Measurements from ENCODE around the gene CCDC192. TPM values are rescaled to one million over a fixed set of nuclear protein-coding genes. Genes with fewer than 3 reads are reported as not detected.

Gene CCDC192
- total and polyA plus RNA-seq, 2 experiments from 2014 or later: 0.40 TPM; not detected in 1

DNA sequence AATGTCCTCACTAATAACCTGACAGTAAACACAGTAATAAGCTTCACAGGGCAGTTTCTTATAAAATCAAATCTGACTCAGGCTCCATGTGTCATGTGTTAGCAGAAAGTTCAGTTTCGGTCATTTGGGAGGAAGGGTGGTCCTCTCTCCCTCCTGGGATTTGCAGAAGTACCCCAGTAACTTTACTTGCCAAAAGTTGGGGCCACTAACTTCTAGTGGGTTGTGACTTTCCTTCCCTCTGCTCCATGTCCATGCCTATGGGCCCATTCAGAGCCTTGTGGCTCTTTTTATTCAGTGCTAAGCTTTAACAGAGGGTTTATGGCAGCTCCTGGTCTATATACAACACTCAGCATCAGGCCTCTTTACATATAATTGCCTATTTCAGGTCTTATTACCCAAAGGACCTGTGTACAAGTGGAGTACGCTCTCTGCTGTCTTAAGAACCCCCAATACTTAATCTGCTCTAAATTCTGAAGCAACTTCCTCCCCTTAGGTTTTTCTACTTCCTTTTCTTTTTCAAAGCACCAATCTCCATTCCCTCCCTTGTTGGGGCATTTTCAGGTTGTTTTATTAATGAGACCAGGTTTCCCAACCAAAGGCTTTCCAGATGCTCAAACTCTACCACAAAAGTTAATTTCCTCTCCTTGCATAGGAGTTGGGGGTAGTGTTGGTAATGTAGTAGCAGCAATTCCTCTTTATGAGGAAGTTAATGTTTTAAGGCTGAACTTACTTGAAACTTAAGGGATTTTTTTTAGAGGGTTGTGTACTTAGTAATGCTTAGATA, 107.7 kb downstream of the CCDC192 start:
- no peak overlapping the region; the same call in 1 of the 2 replicates for H3K27ac Mint-ChIP-seq
- Histone ChIP-seq H3K36me3 (ENCODE audit: insufficient read depth) (no peaks in the 10 kb centered on the region), H3K4me1 (ENCODE audit: insufficient read depth) (peaks cover 25% of the 10 kb centered on the region), H3K27me3 (ENCODE audit: insufficient read depth) (no peaks in the 10 kb centered on the region), H3K79me2 (replicated peaks; ENCODE audit: insufficient read depth) (no peaks in the 10 kb centered on the region), H3K27ac (ENCODE audit: low read depth) (no peak overlapping the region), H4K20me1 (replicated peaks; ENCODE audit: insufficient read depth) (no peaks in the 10 kb centered on the region), H2AFZ (no peak overlapping the region), H3K4me3 (no peak overlapping the region), H3K4me2 (peak overlapping the region; percentile 22; the same call in 1 of the 2 replicates), H3F3A (replicated peaks; ENCODE audit: low read depth) (no peaks in the 10 kb centered on the region), H3K9me2 (ENCODE audit: insufficient read depth) (no peaks in the 10 kb centered on the region)
- peaks cover 3% of the 10 kb centered on the region for H3K27me3 Mint-ChIP-seq (ENCODE audit: insufficient read depth, low read depth, poor library complexity)
- TF ChIP-seq ZNF331 (CRISPR knock-in tag; IDR thresholded peaks at IDR 0.05; ENCODE audit: low read depth): no peak
- TF ChIP-seq, protein P1, sequence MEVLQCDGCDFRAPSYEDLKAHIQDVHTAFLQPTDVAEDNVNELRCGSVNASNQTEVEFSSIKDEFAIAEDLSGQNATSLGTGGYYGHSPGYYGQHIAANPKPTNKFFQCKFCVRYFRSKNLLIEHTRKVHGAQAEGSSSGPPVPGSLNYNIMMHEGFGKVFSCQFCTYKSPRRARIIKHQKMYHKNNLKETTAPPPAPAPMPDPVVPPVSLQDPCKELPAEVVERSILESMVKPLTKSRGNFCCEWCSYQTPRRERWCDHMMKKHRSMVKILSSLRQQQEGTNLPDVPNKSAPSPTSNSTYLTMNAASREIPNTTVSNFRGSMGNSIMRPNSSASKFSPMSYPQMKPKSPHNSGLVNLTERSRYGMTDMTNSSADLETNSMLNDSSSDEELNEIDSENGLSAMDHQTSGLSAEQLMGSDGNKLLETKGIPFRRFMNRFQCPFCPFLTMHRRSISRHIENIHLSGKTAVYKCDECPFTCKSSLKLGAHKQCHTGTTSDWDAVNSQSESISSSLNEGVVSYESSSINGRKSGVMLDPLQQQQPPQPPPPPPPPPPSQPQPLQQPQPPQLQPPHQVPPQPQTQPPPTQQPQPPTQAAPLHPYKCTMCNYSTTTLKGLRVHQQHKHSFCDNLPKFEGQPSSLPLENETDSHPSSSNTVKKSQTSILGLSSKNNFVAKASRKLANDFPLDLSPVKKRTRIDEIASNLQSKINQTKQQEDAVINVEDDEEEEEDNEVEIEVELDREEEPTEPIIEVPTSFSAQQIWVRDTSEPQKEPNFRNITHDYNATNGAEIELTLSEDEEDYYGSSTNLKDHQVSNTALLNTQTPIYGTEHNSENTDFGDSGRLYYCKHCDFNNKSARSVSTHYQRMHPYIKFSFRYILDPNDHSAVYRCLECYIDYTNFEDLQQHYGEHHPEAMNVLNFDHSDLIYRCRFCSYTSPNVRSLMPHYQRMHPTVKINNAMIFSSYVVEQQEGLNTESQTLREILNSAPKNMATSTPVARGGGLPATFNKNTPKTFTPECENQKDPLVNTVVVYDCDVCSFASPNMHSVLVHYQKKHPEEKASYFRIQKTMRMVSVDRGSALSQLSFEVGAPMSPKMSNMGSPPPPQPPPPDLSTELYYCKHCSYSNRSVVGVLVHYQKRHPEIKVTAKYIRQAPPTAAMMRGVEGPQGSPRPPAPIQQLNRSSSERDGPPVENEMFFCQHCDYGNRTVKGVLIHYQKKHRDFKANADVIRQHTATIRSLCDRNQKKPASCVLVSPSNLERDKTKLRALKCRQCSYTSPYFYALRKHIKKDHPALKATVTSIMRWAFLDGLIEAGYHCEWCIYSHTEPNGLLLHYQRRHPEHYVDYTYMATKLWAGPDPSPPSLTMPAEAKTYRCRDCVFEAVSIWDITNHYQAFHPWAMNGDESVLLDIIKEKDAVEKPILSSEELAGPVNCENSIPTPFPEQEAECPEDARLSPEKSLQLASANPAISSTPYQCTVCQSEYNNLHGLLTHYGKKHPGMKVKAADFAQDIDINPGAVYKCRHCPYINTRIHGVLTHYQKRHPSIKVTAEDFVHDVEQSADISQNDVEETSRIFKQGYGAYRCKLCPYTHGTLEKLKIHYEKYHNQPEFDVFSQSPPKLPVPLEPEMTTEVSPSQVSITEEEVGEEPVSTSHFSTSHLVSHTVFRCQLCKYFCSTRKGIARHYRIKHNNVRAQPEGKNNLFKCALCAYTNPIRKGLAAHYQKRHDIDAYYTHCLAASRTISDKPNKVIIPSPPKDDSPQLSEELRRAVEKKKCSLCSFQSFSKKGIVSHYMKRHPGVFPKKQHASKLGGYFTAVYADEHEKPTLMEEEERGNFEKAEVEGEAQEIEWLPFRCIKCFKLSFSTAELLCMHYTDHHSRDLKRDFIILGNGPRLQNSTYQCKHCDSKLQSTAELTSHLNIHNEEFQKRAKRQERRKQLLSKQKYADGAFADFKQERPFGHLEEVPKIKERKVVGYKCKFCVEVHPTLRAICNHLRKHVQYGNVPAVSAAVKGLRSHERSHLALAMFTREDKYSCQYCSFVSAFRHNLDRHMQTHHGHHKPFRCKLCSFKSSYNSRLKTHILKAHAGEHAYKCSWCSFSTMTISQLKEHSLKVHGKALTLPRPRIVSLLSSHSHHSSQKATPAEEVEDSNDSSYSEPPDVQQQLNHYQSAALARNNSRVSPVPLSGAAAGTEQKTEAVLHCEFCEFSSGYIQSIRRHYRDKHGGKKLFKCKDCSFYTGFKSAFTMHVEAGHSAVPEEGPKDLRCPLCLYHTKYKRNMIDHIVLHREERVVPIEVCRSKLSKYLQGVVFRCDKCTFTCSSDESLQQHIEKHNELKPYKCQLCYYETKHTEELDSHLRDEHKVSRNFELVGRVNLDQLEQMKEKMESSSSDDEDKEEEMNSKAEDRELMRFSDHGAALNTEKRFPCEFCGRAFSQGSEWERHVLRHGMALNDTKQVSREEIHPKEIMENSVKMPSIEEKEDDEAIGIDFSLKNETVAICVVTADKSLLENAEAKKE (CRISPR knock-in tag; IDR thresholded peaks at IDR 0.05): no peak
- TF ChIP-seq POLR2AphosphoS5 (IDR thresholded peaks at IDR 0.05; ENCODE audit: low read depth): no peak
- TF ChIP-seq, protein P2, sequence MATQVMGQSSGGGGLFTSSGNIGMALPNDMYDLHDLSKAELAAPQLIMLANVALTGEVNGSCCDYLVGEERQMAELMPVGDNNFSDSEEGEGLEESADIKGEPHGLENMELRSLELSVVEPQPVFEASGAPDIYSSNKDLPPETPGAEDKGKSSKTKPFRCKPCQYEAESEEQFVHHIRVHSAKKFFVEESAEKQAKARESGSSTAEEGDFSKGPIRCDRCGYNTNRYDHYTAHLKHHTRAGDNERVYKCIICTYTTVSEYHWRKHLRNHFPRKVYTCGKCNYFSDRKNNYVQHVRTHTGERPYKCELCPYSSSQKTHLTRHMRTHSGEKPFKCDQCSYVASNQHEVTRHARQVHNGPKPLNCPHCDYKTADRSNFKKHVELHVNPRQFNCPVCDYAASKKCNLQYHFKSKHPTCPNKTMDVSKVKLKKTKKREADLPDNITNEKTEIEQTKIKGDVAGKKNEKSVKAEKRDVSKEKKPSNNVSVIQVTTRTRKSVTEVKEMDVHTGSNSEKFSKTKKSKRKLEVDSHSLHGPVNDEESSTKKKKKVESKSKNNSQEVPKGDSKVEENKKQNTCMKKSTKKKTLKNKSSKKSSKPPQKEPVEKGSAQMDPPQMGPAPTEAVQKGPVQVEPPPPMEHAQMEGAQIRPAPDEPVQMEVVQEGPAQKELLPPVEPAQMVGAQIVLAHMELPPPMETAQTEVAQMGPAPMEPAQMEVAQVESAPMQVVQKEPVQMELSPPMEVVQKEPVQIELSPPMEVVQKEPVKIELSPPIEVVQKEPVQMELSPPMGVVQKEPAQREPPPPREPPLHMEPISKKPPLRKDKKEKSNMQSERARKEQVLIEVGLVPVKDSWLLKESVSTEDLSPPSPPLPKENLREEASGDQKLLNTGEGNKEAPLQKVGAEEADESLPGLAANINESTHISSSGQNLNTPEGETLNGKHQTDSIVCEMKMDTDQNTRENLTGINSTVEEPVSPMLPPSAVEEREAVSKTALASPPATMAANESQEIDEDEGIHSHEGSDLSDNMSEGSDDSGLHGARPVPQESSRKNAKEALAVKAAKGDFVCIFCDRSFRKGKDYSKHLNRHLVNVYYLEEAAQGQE (IDR thresholded peaks at IDR 0.05; ENCODE audit: unreplicated experiment): no peak
- no peak for TF ChIP-seq STAT1 (IDR thresholded peaks at IDR 0.05; ENCODE audit: unreplicated experiment)
- TF ChIP-seq ETS1 (IDR thresholded peaks at IDR 0.05): no peak
- TF ChIP-seq NANOG (IDR thresholded peaks at IDR 0.05; ENCODE audit: borderline replicate concordance): no peak
- no peak for TF ChIP-seq EZH2 (IDR thresholded peaks at IDR 0.05; ENCODE audit: low read depth, unreplicated experiment)
- no peak for TF ChIP-seq CREB1 (CRISPR knock-in tag; IDR thresholded peaks at IDR 0.05; ENCODE audit: low read depth)
- H3K9me3 Mint-ChIP-seq: no peaks in the 10 kb centered on the region
- H3K4me1 Mint-ChIP-seq: peaks cover 36% of the 10 kb centered on the region
- DNase-seq (ENCODE audit: low spot score) (no peak), ATAC-seq (no peak)
- H3K4me3 Mint-ChIP-seq: no peak overlapping the region
- H3K36me3 Mint-ChIP-seq (ENCODE audit: low read depth): no peaks in the 10 kb centered on the region
